Ishikawa (cell line): Measurements from ENCODE around the gene WBP1L.

Source experiments
- CEBPB ChIP-seq: IDR thresholded peaks from 2 replicates; pipeline ENCODE4 v1.6.1; 2012
- CREB1 ChIP-seq: IDR thresholded peaks from 2 replicates; pipeline ENCODE4 v1.6.1; 2012; ENCODE audit warnings: low read depth
- EGR1 ChIP-seq: IDR thresholded peaks from 2 replicates; pipeline ENCODE4 v1.6.1; 2012
- EP300 ChIP-seq: IDR thresholded peaks from 2 replicates; pipeline ENCODE4 v1.6.1; 2012; ENCODE audit warnings: borderline replicate concordance
- FOXM1 ChIP-seq: IDR thresholded peaks from 2 replicates; pipeline ENCODE4 v1.6.1; 2012; ENCODE audit warnings: low read depth, borderline replicate concordance
- MAX ChIP-seq: IDR thresholded peaks from 2 replicates; pipeline ENCODE4 v1.6.1; 2012
- NFIC ChIP-seq: IDR thresholded peaks from 2 replicates; pipeline ENCODE4 v1.6.1; 2012
- RAD21 ChIP-seq: IDR thresholded peaks from 2 replicates; pipeline ENCODE4 v1.6.1; 2012; ENCODE audit warnings: low read depth
- REST ChIP-seq: IDR thresholded peaks from 2 replicates; pipeline ENCODE4 v1.6.1; 2012; ENCODE audit warnings: low read depth, mild to moderate bottlenecking
- TAF1 ChIP-seq: IDR thresholded peaks from 2 replicates; pipeline ENCODE4 v1.6.1; 2012; ENCODE audit warnings: low read depth, mild to moderate bottlenecking
- TCF12 ChIP-seq: IDR thresholded peaks from 2 replicates; pipeline ENCODE4 v1.6.1; 2012; ENCODE audit warnings: low read depth
- TEAD4 ChIP-seq: IDR thresholded peaks from 2 replicates; pipeline ENCODE4 v1.6.1; 2012
- USF1 ChIP-seq: IDR thresholded peaks from 2 replicates; pipeline ENCODE4 v1.6.1; 2012
- YY1 ChIP-seq: IDR thresholded peaks from 2 replicates; pipeline ENCODE4 v1.6.1; 2012; ENCODE audit warnings: low read depth
- ZBTB7A ChIP-seq: IDR thresholded peaks from 2 replicates; pipeline ENCODE4 v1.6.1; 2012; ENCODE audit warnings: low read depth

The WBP1L gene

GRCh38 chr10:102808380-102808779 lies 64.6 kb downstream of the WBP1L start:
- no peak for TF ChIP-seq EGR1
- no peak for TF ChIP-seq FOXM1
- no peak for TF ChIP-seq TEAD4

GRCh38 chr10:102811346-102811745 lies 67.6 kb downstream of the WBP1L start:
- no peak for TF ChIP-seq EP300
- TF ChIP-seq USF1 = no peak
- no peak for TF ChIP-seq EGR1
- no peak for TF ChIP-seq YY1
- TF ChIP-seq TEAD4 = no peak
- TF ChIP-seq CREB1 = no peak
- TF ChIP-seq MAX = no peak
- TF ChIP-seq TCF12 = no peak
- no peak for TF ChIP-seq NFIC
- TF ChIP-seq ZBTB7A = no peak
- TF ChIP-seq TAF1 = no peak
- no peak for TF ChIP-seq FOXM1
- no peak for TF ChIP-seq REST
- no peak for TF ChIP-seq CEBPB
- no peak for TF ChIP-seq RAD21

- TF ChIP-seq CREB1 (no peak), REST (no peak), MAX (no peak), RAD21 (no peak), NFIC (no peak), TAF1 (no peak), CEBPB (no peak), EP300 (no peak), EGR1 (no peak), YY1 (no peak), ZBTB7A (no peak), USF1 (no peak), TEAD4 (no peak), TCF12 (no peak), FOXM1 (no peak)
These were observed 68.6 kb downstream of the WBP1L start for GRCh38 chr10:102812231-102812876.

GRCh38 chr10:102813017-102813541 lies 69.3 kb downstream of the WBP1L start:
- TF ChIP-seq TCF12 = no peak
- TF ChIP-seq TAF1 = no peak
- TF ChIP-seq CEBPB = no peak
- no peak for TF ChIP-seq CREB1
- TF ChIP-seq EP300 = no peak
- TF ChIP-seq REST = no peak
- TF ChIP-seq RAD21 = no peak
- TF ChIP-seq NFIC = no peak
- TF ChIP-seq TEAD4 = no peak
- no peak for TF ChIP-seq ZBTB7A
- no peak for TF ChIP-seq MAX
- no peak for TF ChIP-seq FOXM1
- no peak for TF ChIP-seq EGR1
- no peak for TF ChIP-seq USF1
- no peak for TF ChIP-seq YY1
